ENCODE measurements around the gene UMAD1.
"Not testable (repeated sequence)": the region's sequence is repeated elsewhere in the genome, so short reads cannot be mapped to it uniquely, and the experiment has no call there.

UMAD1 gene

GRCh38 chr7:7653593-7654187, 13.1 kb downstream of the UMAD1 start:
- DNase-seq, result no peak

GRCh38 chr7:7654964-7655715, 14.6 kb downstream of the UMAD1 start:
- DNase-seq, result no peak

GRCh38 chr7:7656459-7656858, 15.9 kb downstream of the UMAD1 start:
- not testable (repeated sequence) for DNase-seq

- DNase-seq, result no peak
These were observed 22.0 kb downstream of the UMAD1 start for GRCh38 chr7:7662527-7662926.

GRCh38 chr7:7664291-7664690, 23.7 kb downstream of the UMAD1 start:
- no peak for DNase-seq

GRCh38 chr7:7665031-7665430, 24.5 kb downstream of the UMAD1 start:
- DNase-seq, result no peak

- DNase-seq, result no peak
These were observed 26.6 kb downstream of the UMAD1 start for GRCh38 chr7:7667187-7667586.

DNA sequence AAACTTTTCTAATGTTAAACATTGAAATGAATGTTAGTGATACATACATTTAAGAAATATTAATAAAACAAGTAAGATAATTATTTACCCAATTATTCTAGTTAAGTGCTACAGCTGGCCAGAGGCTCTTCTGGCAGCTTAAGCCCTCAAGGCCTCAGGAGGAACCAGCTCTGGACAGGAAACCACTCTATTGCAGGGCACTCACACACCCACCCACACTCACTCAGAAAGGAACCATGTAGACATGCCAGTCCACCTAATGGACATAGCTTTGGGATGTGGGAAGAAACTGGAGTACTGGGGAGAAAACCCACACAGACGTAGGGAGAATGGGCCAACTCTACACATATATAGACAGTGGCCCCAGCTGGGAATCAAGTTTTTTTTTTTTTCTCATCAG, 28.2 kb downstream of the UMAD1 start:
- no peak for DNase-seq

- no peak for DNase-seq
These were observed 29.9 kb downstream of the UMAD1 start for GRCh38 chr7:7670490-7670889.

DNA sequence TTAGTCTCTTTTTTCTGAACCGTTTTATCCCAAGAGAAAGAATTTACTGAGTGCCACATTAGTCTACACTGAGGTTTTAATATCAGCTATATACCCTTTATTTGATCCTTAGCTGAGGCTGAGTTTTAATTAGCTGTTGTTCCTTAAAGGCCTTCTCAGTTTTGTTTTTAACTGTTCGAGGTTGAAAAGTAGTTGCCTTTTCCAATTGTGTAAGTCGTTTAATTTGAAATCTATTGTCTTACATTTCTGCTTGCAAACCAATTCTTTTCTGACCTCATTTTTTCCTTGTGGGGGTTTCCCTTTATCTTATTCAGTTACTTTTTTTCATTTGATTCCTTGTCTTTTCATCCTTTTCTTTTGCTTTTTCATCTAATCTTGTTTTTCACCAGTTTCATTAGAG, 30.8 kb downstream of the UMAD1 start:
- no peak for DNase-seq

GRCh38 chr7:7672545-7673239, 32.1 kb downstream of the UMAD1 start:
- DNase-seq, result no peak

GRCh38 chr7:7673240-7673550, 32.6 kb downstream of the UMAD1 start:
- DNase-seq, result no peak

DNA sequence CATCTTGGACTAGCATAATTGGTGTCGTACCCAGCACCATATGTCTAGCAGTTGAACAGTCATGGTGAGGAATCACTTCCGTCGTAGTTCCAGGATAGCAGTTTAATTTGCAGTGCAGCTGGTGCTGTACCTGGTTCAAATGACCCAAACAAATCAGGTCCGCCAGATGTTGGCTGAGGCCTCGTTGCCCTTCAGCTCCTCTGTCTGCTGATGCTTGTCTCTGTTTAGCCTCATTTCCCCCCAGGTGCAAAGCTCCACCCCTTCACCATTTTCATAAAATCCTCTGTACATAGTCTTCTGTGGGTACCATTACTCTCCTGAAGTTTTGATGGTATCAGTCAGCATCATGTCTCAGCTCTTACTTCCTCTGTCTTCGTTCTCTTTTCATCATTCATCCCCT, 35.1 kb downstream of the UMAD1 start:
- no peak for DNase-seq

DNA sequence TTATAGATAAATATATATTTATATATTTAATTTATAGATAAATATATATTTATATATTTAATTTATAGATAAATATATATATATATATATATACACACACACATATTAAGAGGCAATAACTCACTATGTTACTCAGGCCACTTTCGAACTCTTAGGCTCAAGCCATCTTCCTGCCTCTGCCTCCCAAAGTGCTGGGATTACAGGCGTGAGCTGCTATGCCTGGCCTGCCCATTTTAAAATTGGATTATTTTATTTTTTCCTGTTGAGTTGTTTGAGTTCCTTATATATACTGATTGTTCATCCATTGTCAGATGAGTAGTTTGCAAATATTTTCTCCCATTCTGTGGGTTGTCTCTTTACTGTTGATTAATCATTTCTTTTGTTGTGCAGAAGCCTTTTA, 39.1 kb downstream of the UMAD1 start:
- not testable (repeated sequence) for DNase-seq

GRCh38 chr7:7681191-7681935, 40.8 kb downstream of the UMAD1 start:
- DNase-seq, result peak; percentile 86

- no peak for DNase-seq
These were observed 41.4 kb downstream of the UMAD1 start for GRCh38 chr7:7681936-7682329.

DNA sequence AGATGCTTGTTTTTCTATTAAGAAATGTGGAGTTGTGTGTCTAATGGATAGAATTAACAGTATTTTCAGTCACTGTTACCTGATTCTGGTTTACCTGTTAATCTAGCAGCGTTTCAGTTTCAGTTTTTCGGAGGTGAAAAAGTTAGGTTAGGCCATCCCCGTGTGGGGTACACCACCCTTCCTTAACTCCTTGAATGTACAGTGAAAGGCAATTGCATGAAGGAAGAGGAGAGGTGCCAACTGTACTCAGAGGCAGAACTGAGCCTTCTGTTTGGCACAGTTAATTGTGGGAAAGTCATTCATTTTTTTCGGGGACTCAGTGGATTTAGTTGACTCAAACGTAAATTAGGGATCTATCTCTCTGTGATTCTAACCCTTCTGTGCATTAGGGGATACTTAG, 42.3 kb downstream of the UMAD1 start:
- DNase-seq, result no peak

GRCh38 chr7:7686811-7687508, 46.4 kb downstream of the UMAD1 start:
- DNase-seq, result no peak

DNA sequence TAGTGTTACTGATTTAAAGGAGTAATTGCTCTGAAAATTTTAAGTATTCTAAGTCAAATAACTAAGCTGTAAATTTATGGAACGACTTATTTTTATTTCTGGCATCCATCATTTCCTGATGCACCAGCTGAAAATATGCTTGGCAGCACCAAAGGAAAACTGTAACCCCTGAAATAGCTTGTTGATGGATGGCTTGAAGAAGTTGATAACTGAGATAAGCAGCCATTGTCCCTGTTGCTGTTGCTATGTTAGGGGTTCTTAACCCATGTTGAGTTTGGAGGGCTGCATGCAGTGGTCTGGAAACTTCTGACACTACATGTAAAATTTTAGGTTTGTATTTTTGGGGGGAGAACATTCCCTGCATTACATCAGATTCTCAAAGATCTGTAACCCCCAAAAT, 47.2 kb downstream of the UMAD1 start:
- no peak for DNase-seq

DNA sequence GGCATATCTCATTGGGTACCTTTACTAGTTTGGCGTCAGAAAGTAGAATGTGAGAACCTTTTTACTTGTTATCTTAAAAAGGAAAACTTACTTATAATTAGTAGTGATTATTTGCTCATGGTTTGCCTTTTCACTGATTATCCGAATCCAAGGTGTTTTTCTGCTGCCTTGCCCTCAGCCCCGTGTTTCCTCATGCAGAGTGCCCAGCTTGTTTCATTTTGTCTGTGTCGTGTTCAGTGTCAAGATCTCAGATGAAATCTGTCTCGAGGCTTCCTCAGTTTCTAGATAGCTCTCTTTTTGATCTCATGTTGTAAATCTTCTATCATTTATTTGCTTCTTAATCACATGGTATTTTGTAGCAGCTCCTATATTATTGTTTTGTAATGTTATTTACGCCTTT, 47.8 kb downstream of the UMAD1 start:
- DNase-seq, result no peak

- no peak for DNase-seq
These were observed 48.4 kb downstream of the UMAD1 start for GRCh38 chr7:7688956-7689355.

GRCh38 chr7:7693881-7694280, 53.3 kb downstream of the UMAD1 start:
- no peak for DNase-seq

GRCh38 chr7:7694542-7694941, 54.0 kb downstream of the UMAD1 start:
- DNase-seq, result no peak

Data from NCI-H2081 treated with DMSO at 0.1 percent for 48 hours (cell line).